RWPE2 (cell line): Measurements from ENCODE around the gene EXD3.

ENCODE experiments used
- ATAC-seq: fragments of 200-7000 bp; cut with Tn5 transposase; 3 replicates; pipeline ENCODE4 v1.9.1; 2021; ENCODE audit warnings: low read depth
- DNase-seq: peaks from one replicate; pipeline ENCODE4 v3.0.0-alpha.2; 2020; ENCODE audit warnings: low spot score
- H3K27ac ChIP-seq: fragments of 450-650 bp; 2 replicates; pipeline ENCODE4 v1.5.1; 2017; ENCODE audit warnings: mild to moderate bottlenecking; ENCODE audit not compliant: poor library complexity, severe bottlenecking
- H3K27me3 ChIP-seq: fragments of 250-450 bp; sonication (Bioruptor Pico); 2 replicates; pipeline ENCODE4 v1.5.1; 2021; ENCODE audit warnings: mild to moderate bottlenecking, moderate library complexity; ENCODE audit not compliant: insufficient read depth, poor library complexity, severe bottlenecking
- H3K36me3 ChIP-seq: fragments of 250-450 bp; sonication (Bioruptor Pico); 2 replicates; pipeline ENCODE4 v1.5.1; 2020; ENCODE audit warnings: low read depth, mild to moderate bottlenecking, moderate library complexity
- H3K4me1 ChIP-seq: fragments of 250-450 bp; sonication (Bioruptor Pico); 2 replicates; pipeline ENCODE4 v1.5.1; 2021; ENCODE audit warnings: mild to moderate bottlenecking, moderate library complexity; ENCODE audit not compliant: insufficient read depth, poor library complexity, severe bottlenecking
- H3K4me3 ChIP-seq: fragments of 250-450 bp; sonication (Bioruptor Pico); 2 replicates; pipeline ENCODE4 v1.5.1; 2021; ENCODE audit warnings: mild to moderate bottlenecking, moderate library complexity; ENCODE audit not compliant: severe bottlenecking
- H3K9me3 ChIP-seq: fragments of 250-450 bp; sonication (Bioruptor Pico); 2 replicates; pipeline ENCODE4 v1.5.1; 2021; ENCODE audit warnings: mild to moderate bottlenecking, moderate library complexity; ENCODE audit not compliant: severe bottlenecking
- CTCF ChIP-seq: fragments of 450-650 bp; IDR thresholded peaks from one replicate; pipeline ENCODE4 v1.5.1; 2017; ENCODE audit warnings: mild to moderate bottlenecking, moderate library complexity; ENCODE audit not compliant: poor library complexity, severe bottlenecking

Gene EXD3

DNA sequence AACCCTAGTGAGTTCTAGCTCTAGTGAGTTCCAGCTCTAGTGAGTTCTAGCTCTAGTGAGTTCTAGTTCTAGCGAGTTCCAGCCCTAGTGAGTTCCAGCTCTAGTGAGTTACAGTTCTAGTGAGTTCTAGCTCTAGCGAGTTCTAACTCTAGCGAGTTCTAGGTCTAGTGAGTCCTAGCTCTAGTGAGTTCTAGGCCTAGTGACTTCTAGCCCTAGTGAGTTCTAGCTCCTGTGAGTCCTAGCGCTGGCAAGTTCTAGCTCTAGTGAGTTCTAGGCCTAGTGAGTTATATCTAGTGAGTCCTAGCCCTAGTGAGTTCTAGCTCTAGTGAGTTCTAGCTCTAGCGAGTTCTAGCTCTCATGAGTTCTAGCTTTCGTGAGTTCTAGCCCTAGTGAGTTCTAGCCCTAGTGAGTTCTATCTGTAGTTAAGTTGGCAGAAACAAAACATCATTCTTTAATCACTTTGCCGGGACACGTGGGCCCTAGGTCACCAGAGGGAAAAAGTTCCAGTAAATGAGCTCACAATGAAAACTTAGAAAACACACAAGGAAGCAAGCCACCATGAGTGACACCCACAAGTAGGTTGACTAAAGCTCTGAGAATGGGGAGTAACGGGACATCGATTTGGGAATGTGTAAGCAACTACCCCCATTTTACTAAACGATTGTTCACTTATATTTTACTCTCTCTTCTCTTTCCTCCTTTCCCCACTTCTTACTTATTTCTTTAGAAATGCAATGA is 47.5 kb downstream of the EXD3 start:
- no peak for ATAC-seq
- TF ChIP-seq CTCF, result no peak

GRCh38 chr9:137374131-137374845 is 48.7 kb downstream of the EXD3 start:
- no peaks in the 10 kb centered on the region for H3K9me3 ChIP-seq
- DNase-seq (no peak), ATAC-seq (no peak)
- H3K27ac ChIP-seq, result no peak overlapping the region
- no peaks in the 10 kb centered on the region for H3K4me1 ChIP-seq
- TF ChIP-seq CTCF, result no peak
- no peak overlapping the region for H3K4me3 ChIP-seq
- H3K36me3 ChIP-seq, result no peaks in the 10 kb centered on the region
- no peaks in the 10 kb centered on the region for H3K27me3 ChIP-seq

More for the DNA sequence above, 47.5 kb downstream of the EXD3 start:
- no peak for DNase-seq
- Histone ChIP-seq H3K36me3 (no peaks in the 10 kb centered on the region), H3K4me3 (no peak overlapping the region), H3K27ac (no peak overlapping the region), H3K9me3 (no peaks in the 10 kb centered on the region), H3K4me1 (no peaks in the 10 kb centered on the region), H3K27me3 (no peaks in the 10 kb centered on the region)

DNA sequence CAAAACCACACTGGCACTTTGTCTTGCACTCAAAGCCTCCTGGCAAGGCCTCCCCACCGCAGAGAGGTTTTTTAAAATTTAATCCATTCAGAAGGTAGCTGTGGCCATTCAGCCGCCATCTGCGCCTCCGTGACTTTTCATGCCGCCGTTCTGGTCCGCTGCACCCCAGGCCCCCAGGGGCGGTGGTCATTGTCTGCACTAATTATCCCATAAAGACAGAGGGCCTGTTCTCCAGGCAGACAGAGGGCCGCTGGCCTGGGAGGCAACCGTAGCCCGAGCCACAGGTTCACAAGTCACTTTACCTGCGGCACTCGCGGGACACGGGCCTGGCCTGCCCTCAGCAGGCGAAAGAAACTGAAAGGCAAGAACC is 49.4 kb downstream of the EXD3 start:
- H3K4me3 ChIP-seq, result no peak overlapping the region
- DNase-seq, result no peak

GRCh38 chr9:137372693-137373610 is 50.0 kb downstream of the EXD3 start:
- Histone ChIP-seq H3K27ac (no peak overlapping the region), H3K9me3 (no peaks in the 10 kb centered on the region), H3K4me3 (no peak overlapping the region), H3K27me3 (no peaks in the 10 kb centered on the region), H3K4me1 (no peaks in the 10 kb centered on the region), H3K36me3 (no peaks in the 10 kb centered on the region)
- DNase-seq, result no peak
- ATAC-seq, result no peak
- no peak for TF ChIP-seq CTCF

More for the DNA sequence above, 49.4 kb downstream of the EXD3 start:
- Histone ChIP-seq H3K9me3 (no peaks in the 10 kb centered on the region), H3K36me3 (no peaks in the 10 kb centered on the region), H3K27me3 (no peaks in the 10 kb centered on the region), H3K4me1 (no peaks in the 10 kb centered on the region), H3K27ac (no peak overlapping the region)
- TF ChIP-seq CTCF, result no peak
- no peak for ATAC-seq
